Naive thymus-derived CD4-positive, alpha-beta T cell (primary cell): ENCODE data around the gene ADGRB3. TPM values are rescaled to one million over a fixed set of nuclear protein-coding genes. Genes with fewer than 3 reads are reported as not detected.

ENCODE experiments used
- ATAC-seq: fragments of 150-1000 bp; cut with Tn5 transposase; 2 replicates; pipeline ENCODE4 v1.10.0; 2021; ENCODE audit warnings: mild to moderate bottlenecking, moderate library complexity
- CTCF ChIA-PET: fragments of 350-600 bp; sonication (Branson Sonifier 250); formaldehyde crosslinking; loops from one replicate; lab custom pipeline; 2021; ENCODE audit warnings: antibody characterized with exemption; lab: Charles Lee
- POLR2A ChIA-PET: fragments of 350-600 bp; sonication (Branson Sonifier 250); formaldehyde crosslinking; loops from one replicate; lab custom pipeline; 2021; ENCODE audit warnings: antibody characterized with exemption, inconsistent platforms; lab: Charles Lee
- DNase-seq, 9 donors: peaks; one replicate each; pipeline versions ENCODE4 v3.0.0 to v3.0.0-alpha.2; 2020 to 2022; ENCODE audit warnings: mixed read lengths in 1 of 9
- H3K27ac ChIP-seq: one replicate; pipeline ENCODE4 v1.7.0; 2013; ENCODE audit warnings: mild to moderate bottlenecking, low read depth, low read length, moderate library complexity
- H3K27me3 ChIP-seq, 2 donors: one replicate each; pipeline ENCODE4 v1.7.0; 2013; ENCODE audit warnings: low read length in 2 of 2, mild to moderate bottlenecking in 2 of 2, moderate library complexity in 2 of 2; ENCODE audit not compliant: control insufficient read depth in 2 of 2, insufficient read depth in 2 of 2
- H3K36me3 ChIP-seq, 3 experiments: 1 replicate in 2 of 3; 2 replicates in 1 of 3; pipeline ENCODE4 v1.7.0; 2013; ENCODE audit warnings: low read length in 3 of 3, mild to moderate bottlenecking in 3 of 3, moderate library complexity in 1 of 3; ENCODE audit not compliant: insufficient read depth in 3 of 3, control insufficient read depth in 2 of 3
- H3K4me1 ChIP-seq, 2 donors: one replicate each; pipeline ENCODE4 v1.7.0; 2013; ENCODE audit warnings: low read length in 2 of 2, mild to moderate bottlenecking in 2 of 2, moderate library complexity in 1 of 2; ENCODE audit not compliant: control insufficient read depth in 2 of 2, insufficient read depth in 2 of 2
- H3K4me3 ChIP-seq: 2 replicates; pipeline ENCODE4 v1.7.0; 2013; ENCODE audit warnings: mild to moderate bottlenecking, low read length
- H3K9me3 ChIP-seq, 3 experiments: 1 replicate in 2 of 3; 2 replicates in 1 of 3; pipeline ENCODE4 v1.7.0; 2013; ENCODE audit warnings: low read length in 3 of 3; ENCODE audit not compliant: control insufficient read depth in 2 of 3
- H3K27ac Mint-ChIP-seq, 9 donors: one replicate each; pipeline ENCODE4 v1.8.0; 2020 to 2022; ENCODE audit warnings: mixed read lengths in 9 of 9, mild to moderate bottlenecking in 8 of 9, moderate library complexity in 5 of 9, inconsistent platforms in 2 of 9
- H3K27me3 Mint-ChIP-seq, 5 donors: one replicate each; pipeline ENCODE4 v1.8.0; 2021 to 2022; ENCODE audit warnings: mixed read lengths in 5 of 5, mild to moderate bottlenecking in 1 of 5
- H3K36me3 Mint-ChIP-seq, 5 donors: one replicate each; pipeline ENCODE4 v1.8.0; 2020 to 2022; ENCODE audit warnings: mixed read lengths in 5 of 5, mild to moderate bottlenecking in 3 of 5, inconsistent platforms in 1 of 5
- H3K4me1 Mint-ChIP-seq, 7 donors: one replicate each; pipeline ENCODE4 v1.8.0; 2020 to 2022; ENCODE audit warnings: mixed read lengths in 7 of 7, mild to moderate bottlenecking in 3 of 7, inconsistent platforms in 1 of 7
- H3K4me3 Mint-ChIP-seq, 10 donors: one replicate each; pipeline ENCODE4 v1.8.0; 2020 to 2022; ENCODE audit warnings: mild to moderate bottlenecking in 10 of 10, mixed read lengths in 10 of 10, moderate library complexity in 6 of 10, inconsistent platforms in 2 of 10
- H3K9me3 Mint-ChIP-seq, 11 donors: one replicate each; pipeline ENCODE4 v1.8.0; 2020 to 2022; ENCODE audit warnings: mixed read lengths in 11 of 11, mild to moderate bottlenecking in 4 of 11, inconsistent platforms in 1 of 11, moderate library complexity in 1 of 11
- intact Hi-C, 2 donors: fragments of 100-400 bp; cut with micrococcal nuclease; formaldehyde crosslinking; loops; one replicate each; pipeline ENCODE4 v1.15.1; 2023
- polyA plus RNA-seq, 2 donors: library from polyadenylated mRNA; unstranded; fragments of 300-500 nt; fragmentation: Illumina TruSeq; gene quantifications; one replicate each; pipeline ENCODE4 v1.2.3, GENCODE V29; 2021
- total RNA-seq, 6 experiments: library from RNA in 5 of 6; stranded (reverse) in 5 of 6; gene quantifications; 1 replicate in 5 of 6; 2 replicates in 1 of 6; pipeline ENCODE4 v1.2.3 and lab custom pipeline; 2021 to 2026

ADGRB3 gene
- total and polyA plus RNA-seq, 7 experiments from 2014 or later: not detected

DNA sequence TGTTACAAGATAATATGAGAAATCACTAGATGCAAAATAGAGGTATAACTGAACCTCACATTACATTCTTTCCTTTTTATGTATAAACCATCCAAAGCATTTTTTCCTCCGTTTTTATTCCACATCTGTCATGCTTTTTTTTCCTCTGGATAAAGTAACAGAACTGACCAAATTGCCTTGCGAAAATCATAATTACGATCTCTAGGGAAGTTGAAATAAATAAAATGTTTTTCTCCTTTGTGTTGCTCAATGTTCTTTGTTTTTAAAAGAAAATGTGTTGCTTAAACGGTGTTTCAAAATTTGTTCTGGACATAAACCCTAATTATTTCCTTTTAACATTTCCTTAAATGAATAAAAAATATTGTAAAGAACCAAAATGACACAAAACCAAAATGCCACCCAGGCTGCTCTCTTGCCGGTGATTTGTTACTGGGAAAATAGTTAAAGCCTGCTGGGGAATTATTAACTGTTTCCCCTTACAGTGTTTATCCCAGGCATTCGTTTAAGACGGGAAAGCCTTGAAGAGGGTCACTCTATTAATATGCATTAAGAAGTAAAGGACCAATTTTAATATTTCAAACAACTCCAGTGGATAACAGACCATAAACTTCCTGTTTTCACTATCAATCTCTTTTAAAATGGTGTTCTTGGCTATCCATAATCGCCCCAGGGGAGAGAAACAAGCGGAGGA is 1.7 kb upstream of the ADGRB3 start:
- POLR2A ChIA-PET: no interaction called here
- H3K9me3 ChIP-seq: no peaks in the 10 kb centered on the region
- ATAC-seq (no peak), DNase-seq (no peak)
- no peak overlapping the region for H3K27ac Mint-ChIP-seq
- H3K9me3 Mint-ChIP-seq: peaks cover 0 to 7% (median 2%) of the 10 kb centered on the region in 11 donors
- peak overlapping the region in 9 of 10 donors; percentile 9 to 85 (median 79) for H3K4me3 Mint-ChIP-seq
- peaks cover 44 to 56% (median 48%) of the 10 kb centered on the region in 5 donors for H3K27me3 Mint-ChIP-seq
- peaks cover 0 to 5% of the 10 kb centered on the region in 2 donors for H3K27me3 ChIP-seq
- peaks cover 0 to 4% (median 0%) of the 10 kb centered on the region in 5 donors for H3K36me3 Mint-ChIP-seq
- H3K4me1 ChIP-seq: no peaks in the 10 kb centered on the region
- CTCF ChIA-PET: no interaction called here
- H3K4me1 Mint-ChIP-seq: peaks cover 12 to 28% (median 23%) of the 10 kb centered on the region in 7 donors
- intact Hi-C loops: loop anchor here in 1 of 2 donors (10.0 kb wide), 1 partner anchor 1091 kb away; no protein-coding TSS in a partner anchor
- H3K27ac ChIP-seq: no peak overlapping the region
- H3K36me3 ChIP-seq: no peaks in the 10 kb centered on the region
- H3K4me3 ChIP-seq: no peak overlapping the region

DNA sequence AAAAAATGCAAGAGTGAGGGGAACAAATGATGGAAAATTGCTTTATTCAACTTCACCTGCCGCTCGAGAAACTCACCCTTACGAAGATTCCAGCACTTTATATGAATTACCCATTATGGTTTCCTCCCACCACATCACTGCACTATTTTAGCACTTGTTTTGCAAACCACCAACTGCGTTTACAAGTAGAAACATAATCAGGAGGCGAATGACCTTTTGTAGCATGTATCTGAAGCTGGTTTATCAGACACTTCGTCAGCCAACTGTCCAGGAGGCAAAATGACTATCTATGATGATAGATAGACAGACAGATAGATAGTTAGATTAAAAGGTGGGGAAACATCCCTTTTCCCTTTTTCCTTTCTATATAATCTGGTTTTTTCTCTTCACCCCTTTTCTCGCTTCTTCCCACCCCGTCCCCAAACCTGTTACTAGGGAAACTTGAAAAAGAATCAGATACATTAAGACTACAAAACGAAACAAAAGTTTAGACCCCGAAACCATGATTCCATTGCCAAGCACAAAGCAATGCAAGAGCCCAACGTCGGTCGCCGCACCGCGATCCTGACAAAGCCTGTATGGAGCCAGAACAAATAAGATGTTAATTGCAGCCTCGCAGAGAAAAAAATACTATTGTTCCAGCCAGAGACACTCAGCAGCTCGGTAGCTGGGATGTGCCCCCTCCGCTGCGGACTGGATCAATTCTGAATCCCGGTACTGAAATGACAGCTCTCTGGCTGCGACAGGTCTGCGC is 933 bp upstream of the ADGRB3 start:
- no peaks in the 10 kb centered on the region for H3K36me3 ChIP-seq
- Mint-ChIP-seq H3K4me3 (peak overlapping the region; percentile 63 to 85 (median 79)), H3K27me3 (peaks cover 49 to 53% (median 50%) of the 10 kb centered on the region in 5 donors), H3K36me3 (peaks cover 0 to 4% (median 0%) of the 10 kb centered on the region in 5 donors), H3K27ac (no peak overlapping the region), H3K4me1 (peaks cover 12 to 28% (median 23%) of the 10 kb centered on the region in 7 donors), H3K9me3 (peaks cover 0 to 5% (median 0%) of the 10 kb centered on the region in 11 donors)
- no peaks in the 10 kb centered on the region for H3K4me1 ChIP-seq
- no peak for ATAC-seq
- peak overlapping the region; percentile 27 for H3K4me3 ChIP-seq
- H3K27ac ChIP-seq: no peak overlapping the region
- ChIA-PET CTCF (no interaction called here), POLR2A (no interaction called here)
- intact Hi-C loops: loop anchor here in 1 of 2 donors (10.0 kb wide), 1 partner anchor 1091 kb away; no protein-coding TSS in a partner anchor
- peaks cover 0 to 5% of the 10 kb centered on the region in 2 donors for H3K27me3 ChIP-seq
- H3K9me3 ChIP-seq: no peaks in the 10 kb centered on the region
- DNase-seq: no peak

DNA sequence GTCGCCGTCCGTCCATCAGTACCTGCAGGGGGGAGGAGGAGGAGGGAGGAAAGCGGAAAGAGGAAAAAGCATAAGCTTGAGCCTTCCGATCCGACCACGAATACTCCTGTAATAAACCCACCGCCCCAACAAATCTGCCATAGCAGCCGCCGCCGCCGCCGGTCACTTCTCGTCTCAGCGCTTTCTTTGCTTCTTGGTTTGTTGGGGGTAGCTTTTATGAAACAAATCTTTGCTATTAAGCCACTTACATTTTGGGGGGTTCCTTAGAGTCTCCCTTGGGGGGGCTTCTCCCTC is 277 bp downstream of the ADGRB3 start:
- Mint-ChIP-seq H3K9me3 (peaks cover 0 to 6% (median 0%) of the 10 kb centered on the region in 11 donors), H3K27ac (no peak overlapping the region), H3K4me1 (peaks cover 12 to 32% (median 23%) of the 10 kb centered on the region in 7 donors), H3K36me3 (peaks cover 0 to 4% (median 0%) of the 10 kb centered on the region in 5 donors), H3K4me3 (peak overlapping the region; percentile 61 to 86 (median 80)), H3K27me3 (peaks cover 47 to 62% (median 58%) of the 10 kb centered on the region in 5 donors)
- ATAC-seq (no peak), DNase-seq (no peak)
- CTCF ChIA-PET: no interaction called here
- Histone ChIP-seq H3K4me3 (peak overlapping the region; percentile 22), H3K27ac (no peak overlapping the region), H3K36me3 (no peaks in the 10 kb centered on the region), H3K9me3 (no peaks in the 10 kb centered on the region), H3K27me3 (peaks cover 0 to 5% of the 10 kb centered on the region in 2 donors), H3K4me1 (no peaks in the 10 kb centered on the region)
- intact Hi-C loops: loop anchor here (5.0 to 10.0 kb wide), 3 partner anchors 142 to 1089 kb away; no protein-coding TSS in a partner anchor
- POLR2A ChIA-PET: no interaction called here

DNA sequence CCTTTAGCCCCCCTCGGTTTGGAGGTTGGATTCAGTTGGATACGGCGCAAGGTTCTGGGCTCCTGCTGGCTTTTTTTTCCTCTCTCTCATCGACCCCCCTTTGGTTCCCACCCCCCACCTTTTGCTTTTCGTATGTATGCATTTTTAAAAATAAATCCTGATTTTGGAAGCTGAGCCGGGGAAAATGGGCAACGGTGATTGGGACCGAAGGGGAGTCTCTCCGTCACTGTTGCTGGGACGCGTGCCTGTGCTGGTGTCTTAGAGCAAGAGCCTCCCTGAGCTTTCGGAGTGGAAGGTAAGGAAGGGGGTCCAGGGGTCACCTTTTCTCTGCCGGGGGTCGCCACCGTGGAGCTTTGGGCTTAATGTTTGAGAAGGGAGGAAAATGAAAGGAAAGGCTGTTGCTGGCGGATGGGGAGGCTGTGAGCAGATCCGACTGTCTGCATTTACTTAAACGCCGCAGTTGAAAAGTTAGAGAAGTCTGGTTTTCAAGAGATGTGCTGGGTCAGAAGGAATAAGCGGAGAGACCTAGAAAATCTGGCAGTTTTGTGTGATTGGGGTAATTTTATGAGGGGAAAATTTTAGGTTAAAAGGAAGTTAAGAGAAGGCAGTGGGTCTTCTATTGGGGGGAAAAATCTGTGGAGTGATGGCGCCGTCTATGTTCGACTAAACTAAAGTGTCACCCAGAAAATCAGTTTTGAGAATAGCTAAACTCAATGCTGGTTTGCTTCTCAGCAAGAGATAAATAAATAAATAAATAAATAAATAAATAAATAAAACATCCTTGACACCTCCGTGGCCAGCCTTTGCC is 828 bp downstream of the ADGRB3 start:
- peak overlapping the region; percentile 67 to 86 (median 80) for H3K4me3 Mint-ChIP-seq
- intact Hi-C loops: loop anchor here (2.0 to 10.0 kb wide), 4 partner anchors 141 to 1473 kb away; no protein-coding TSS in a partner anchor
- Histone ChIP-seq H3K36me3 (no peaks in the 10 kb centered on the region), H3K4me3 (peak overlapping the region; percentile 22), H3K4me1 (no peaks in the 10 kb centered on the region), H3K27ac (no peak overlapping the region), H3K27me3 (peaks cover 0 to 5% of the 10 kb centered on the region in 2 donors), H3K9me3 (no peaks in the 10 kb centered on the region)
- DNase-seq: no peak
- ChIA-PET POLR2A (no interaction called here), CTCF (no interaction called here)
- peaks cover 0 to 4% (median 0%) of the 10 kb centered on the region in 5 donors for H3K36me3 Mint-ChIP-seq
- peaks cover 12 to 32% (median 23%) of the 10 kb centered on the region in 7 donors for H3K4me1 Mint-ChIP-seq
- H3K9me3 Mint-ChIP-seq: peaks cover 0 to 6% (median 0%) of the 10 kb centered on the region in 11 donors
- no peak overlapping the region for H3K27ac Mint-ChIP-seq
- ATAC-seq: no peak
- H3K27me3 Mint-ChIP-seq: peaks cover 44 to 65% (median 59%) of the 10 kb centered on the region in 5 donors

- intact Hi-C loops: loop anchor here (2.0 to 10.0 kb wide), 4 partner anchors 141 to 1472 kb away; no protein-coding TSS in a partner anchor
- Mint-ChIP-seq H3K36me3 (peaks cover 0 to 4% (median 0%) of the 10 kb centered on the region in 5 donors), H3K27ac (no peak overlapping the region), H3K4me1 (peaks cover 12 to 32% (median 23%) of the 10 kb centered on the region in 7 donors), H3K4me3 (peak overlapping the region in 3 of 10 donors; percentile 7 to 77 (median 40)), H3K27me3 (peaks cover 44 to 66% (median 61%) of the 10 kb centered on the region in 5 donors), H3K9me3 (peaks cover 0 to 6% (median 0%) of the 10 kb centered on the region in 11 donors)
- DNase-seq (no peak), ATAC-seq (no peak)
- CTCF ChIA-PET: no interaction called here
- Histone ChIP-seq H3K4me1 (no peaks in the 10 kb centered on the region), H3K4me3 (no peak overlapping the region), H3K36me3 (no peaks in the 10 kb centered on the region), H3K27me3 (peaks cover 0 to 5% of the 10 kb centered on the region in 2 donors), H3K27ac (no peak overlapping the region), H3K9me3 (no peaks in the 10 kb centered on the region)
- POLR2A ChIA-PET: no interaction called here
These were observed 1.6 kb downstream of the ADGRB3 start for GRCh38 chr6:68636666-68637065.

DNA sequence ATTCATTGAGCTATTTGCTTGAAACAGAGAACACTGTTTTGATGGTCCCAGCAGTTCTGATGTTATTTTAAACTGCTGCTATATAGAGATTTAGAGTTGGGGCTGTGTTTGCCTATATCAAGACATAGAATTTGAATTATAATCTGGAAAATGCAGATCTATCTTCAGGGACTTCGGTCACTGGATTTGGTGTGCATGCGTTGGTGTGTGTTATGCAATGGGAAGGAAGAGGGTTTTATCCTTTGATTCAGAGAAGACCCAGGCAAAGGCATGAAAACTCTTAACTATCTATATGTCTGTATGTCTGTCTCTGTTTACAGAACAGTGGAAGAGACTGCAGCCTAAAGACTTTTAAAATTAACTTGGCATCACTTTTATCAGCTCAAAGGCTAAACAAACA is 2.0 kb downstream of the ADGRB3 start:
- ChIA-PET CTCF (no interaction called here), POLR2A (no interaction called here)
- no peak for ATAC-seq
- H3K27me3 ChIP-seq: peaks cover 0 to 5% of the 10 kb centered on the region in 2 donors
- no peak overlapping the region for H3K27ac ChIP-seq
- DNase-seq: no peak
- H3K9me3 ChIP-seq: no peaks in the 10 kb centered on the region
- peaks cover 12 to 32% (median 23%) of the 10 kb centered on the region in 7 donors for H3K4me1 Mint-ChIP-seq
- H3K4me1 ChIP-seq: no peaks in the 10 kb centered on the region
- no peaks in the 10 kb centered on the region for H3K36me3 ChIP-seq
- no peak overlapping the region for H3K27ac Mint-ChIP-seq
- H3K27me3 Mint-ChIP-seq: peaks cover 44 to 65% (median 59%) of the 10 kb centered on the region in 5 donors
- H3K4me3 ChIP-seq: no peak overlapping the region
- peaks cover 0 to 6% (median 0%) of the 10 kb centered on the region in 11 donors for H3K9me3 Mint-ChIP-seq
- H3K36me3 Mint-ChIP-seq: peaks cover 0 to 4% (median 0%) of the 10 kb centered on the region in 5 donors
- intact Hi-C loops: loop anchor here (2.0 to 10.0 kb wide), 4 partner anchors 140 to 1472 kb away; no protein-coding TSS in a partner anchor
- H3K4me3 Mint-ChIP-seq: peak overlapping the region in 1 of 10 donors; percentile 7
